Mucosa of gallbladder (tissue), 1 donor: ENCODE data around the gene SLIT1. TPM values are rescaled to one million over a fixed set of nuclear protein-coding genes. Genes with fewer than 3 reads are reported as not detected.

Experiments
- DNase-seq: peaks from one replicate; pipeline ENCODE4 v3.0.0-alpha.2; 2020; ENCODE audit warnings: low spot score
- total RNA-seq: library from RNA; stranded (reverse); gene quantifications from one replicate; pipeline ENCODE4 v1.2.1, GENCODE V29; 2021
- donor health status: DM: no; HTN: no; CAD: no.

SLIT1 gene
- total RNA-seq, 1 donor from 2014 or later, result 0.40 TPM

DNA sequence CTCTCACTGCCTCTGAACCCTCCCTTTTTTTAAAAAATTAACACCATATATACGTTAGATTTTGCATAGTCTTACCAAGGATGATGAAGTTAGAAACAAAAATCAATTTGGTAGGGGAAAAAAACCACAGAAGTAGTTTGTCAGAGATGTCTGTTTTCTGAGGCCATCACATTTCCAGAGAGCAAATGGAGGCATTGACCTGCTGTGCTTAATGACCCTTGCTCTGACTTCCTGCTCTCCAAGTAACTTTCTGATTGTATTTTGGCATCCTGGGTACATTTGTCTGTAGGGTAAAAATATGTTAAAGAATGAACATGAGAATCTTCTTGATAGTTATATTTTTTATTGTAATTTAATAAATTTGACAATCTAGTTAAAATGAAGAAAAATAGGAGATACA is 213.5 kb downstream of the SLIT1 start:
- no peak for DNase-seq

DNA sequence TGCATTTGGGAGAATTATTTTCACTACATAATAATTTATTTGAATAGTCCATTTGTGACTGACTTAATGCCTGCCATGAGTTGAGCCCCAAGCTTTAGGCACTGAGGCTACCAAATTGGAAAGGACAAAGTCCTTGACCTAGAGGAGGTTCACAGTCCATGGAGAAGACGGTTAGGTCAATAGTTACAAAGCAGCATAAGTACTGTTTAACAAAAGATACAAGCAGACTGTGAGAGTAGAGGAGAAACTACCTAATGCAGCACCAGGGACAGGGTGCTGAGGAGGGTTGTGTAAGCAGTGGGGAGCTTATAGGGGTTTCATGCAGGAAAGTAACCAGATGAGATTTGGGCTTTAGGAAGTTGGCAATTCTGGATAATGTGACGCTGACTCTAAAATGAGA is 214.4 kb downstream of the SLIT1 start:
- no peak for DNase-seq

DNA sequence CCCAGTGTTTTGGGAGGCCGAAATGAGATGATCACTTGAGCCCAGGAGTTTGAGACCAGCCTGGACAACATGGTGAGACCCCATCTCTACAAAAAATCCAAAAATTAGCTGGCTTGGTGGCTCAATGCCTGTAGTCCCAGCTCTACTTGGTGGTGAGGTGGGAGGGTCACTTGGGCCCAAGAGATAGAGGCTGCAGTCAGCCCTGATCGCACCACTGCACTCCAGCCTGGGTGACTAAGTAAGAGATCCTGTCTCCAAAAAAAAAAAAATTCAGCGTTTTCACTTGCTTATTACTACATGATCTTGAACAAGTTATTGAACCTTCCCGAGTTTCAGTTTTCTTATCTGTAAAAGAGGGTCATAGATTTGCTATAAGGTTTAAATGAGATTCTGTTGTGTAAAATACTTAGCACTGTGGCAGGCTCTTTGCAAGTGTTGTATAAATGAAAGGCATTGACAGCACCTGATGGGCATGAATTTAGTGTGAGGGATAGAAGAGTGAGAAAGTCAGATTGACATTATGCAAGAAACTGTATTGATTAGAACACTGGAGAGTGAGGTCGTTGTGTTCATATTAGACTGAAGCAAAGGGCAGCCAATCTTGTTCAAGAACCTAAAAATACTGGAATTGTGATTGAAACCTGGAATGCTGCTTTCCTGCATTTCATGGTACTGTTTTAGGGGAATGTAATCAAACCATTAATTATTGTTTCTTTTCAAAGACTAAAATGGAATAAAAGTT is 216.9 kb downstream of the SLIT1 start:
- no peak for DNase-seq

DNA sequence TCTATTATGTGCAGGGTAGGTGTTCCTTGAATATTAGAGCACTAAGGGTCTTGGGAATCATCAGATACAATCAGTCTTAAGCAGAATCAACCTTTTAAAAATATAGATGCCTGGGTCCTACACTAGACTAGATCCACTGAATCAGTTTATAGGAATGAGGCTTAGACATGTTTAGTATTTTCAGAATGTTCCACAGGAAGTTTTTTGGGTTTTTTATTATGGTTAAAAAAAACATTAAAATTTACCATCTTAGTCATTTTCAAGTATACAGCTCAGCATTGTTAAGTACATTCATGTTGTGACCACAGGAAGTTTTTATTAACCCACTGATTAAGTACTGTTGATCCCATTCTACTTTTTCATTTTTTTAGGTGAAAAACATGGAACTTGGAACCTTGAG is 217.9 kb downstream of the SLIT1 start:
- DNase-seq, result no peak

DNA sequence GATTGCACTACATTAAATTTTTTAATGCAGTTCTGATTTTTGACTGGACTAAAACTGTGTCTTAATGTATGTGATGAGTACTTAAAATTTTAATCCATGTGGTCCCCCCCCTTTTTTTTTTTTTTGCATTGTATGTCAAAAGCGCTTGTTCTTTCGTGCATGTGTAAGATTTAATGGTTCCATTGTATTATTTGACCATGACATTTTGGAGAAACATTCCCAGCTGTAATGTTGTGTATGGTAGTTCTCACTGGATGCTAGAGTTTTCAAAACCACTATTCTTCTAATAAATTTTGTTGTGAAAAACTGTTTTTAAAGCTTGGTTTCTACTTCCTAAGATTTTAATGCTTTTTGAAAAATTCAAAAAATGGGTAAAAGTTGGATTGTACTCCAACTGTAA is 221.6 kb downstream of the SLIT1 start:
- no peak for DNase-seq

DNA sequence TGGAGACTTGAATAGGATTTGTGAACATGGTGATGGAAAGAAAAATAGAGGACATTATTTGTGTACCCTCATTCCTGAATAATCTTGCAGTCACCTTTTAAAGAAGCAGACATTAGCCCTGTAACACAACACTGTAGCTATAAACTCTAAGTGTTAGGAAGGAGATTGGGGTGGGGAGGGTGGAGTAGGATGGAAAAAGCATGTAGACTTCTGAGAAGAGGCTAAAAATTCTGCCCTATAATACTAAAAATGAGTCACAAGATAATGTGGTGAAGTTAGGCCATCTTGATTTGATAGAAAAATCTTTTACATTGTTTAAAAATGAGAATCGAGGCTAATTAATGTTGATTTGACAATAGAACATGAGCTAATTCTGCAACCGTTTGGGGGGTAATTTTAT is 224.9 kb downstream of the SLIT1 start:
- no peak for DNase-seq

DNA sequence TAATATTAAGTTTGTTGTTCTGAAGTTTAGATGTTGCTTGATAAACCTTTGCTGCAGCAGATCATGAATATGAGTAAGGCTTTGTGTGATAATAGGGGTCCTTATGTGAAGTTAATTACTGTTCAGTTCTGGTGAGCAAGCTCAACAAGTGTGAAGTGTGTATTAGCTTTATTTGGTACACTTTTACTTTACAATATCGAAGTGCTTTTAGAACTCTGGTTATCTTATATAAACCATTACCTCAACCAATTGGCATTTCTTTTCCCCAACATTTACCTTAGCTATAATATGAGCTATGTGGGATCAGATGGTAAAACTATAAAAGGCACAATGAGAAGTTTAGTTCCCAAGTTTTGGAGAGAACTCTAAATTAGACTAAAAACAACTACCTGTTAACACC is 226.0 kb downstream of the SLIT1 start:
- DNase-seq, result no peak

DNA sequence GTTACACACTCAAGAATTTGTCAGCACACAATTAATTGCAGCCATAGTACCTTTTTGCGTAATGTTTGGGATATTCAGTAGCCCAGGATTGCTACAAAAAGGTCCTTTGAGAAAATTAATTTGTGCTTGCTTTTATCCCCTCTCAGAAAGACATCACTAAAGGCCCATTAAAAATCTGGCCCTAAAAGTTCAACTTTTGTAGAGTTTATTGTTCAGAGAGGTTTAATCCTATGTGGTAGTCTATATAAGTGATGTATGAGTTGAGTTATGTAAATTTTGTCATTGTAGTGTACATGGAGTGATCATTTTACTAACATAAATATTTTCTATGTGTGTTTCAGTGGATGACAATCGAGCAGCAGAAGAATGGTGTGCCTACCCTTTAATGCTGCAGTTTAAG is 227.7 kb downstream of the SLIT1 start:
- DNase-seq, result no peak

DNA sequence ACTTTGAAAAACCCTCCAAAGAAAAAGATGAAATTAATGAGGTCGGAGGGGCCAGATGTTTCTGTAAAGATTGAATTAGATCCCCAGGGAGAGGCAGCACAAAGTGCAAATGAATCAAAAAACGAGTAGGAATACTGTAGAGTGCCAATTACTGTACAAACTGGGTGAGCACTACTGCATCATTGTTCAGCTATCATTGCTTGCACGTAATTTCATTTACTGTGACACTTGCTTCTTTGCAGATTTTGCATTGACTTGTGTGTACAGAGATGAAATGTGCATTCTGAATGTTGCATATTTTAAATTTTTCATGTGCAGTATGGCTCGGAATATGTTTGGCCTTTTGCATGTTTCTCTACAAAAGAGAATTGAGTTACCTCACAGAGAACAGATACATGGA is 230.0 kb downstream of the SLIT1 start:
- DNase-seq, result no peak

DNA sequence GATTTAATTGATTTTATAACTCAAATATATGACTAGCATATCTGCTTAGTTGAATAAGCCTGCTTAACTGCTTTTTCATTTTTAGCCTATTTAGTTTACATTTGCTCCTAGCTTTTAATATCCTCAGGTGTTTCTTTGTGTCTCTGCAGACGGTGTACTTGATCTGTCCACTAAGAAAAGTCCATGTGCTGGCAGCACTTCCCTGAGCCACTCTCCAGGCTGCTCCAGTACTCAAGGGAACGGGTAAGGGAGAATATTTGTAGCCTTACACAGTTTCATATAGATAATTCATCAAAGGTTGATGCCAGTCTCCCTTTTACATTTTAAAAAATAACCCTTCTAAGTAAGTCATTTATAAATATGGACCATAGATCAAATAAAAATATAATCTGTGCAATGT is 233.8 kb downstream of the SLIT1 start:
- no peak for DNase-seq

DNA sequence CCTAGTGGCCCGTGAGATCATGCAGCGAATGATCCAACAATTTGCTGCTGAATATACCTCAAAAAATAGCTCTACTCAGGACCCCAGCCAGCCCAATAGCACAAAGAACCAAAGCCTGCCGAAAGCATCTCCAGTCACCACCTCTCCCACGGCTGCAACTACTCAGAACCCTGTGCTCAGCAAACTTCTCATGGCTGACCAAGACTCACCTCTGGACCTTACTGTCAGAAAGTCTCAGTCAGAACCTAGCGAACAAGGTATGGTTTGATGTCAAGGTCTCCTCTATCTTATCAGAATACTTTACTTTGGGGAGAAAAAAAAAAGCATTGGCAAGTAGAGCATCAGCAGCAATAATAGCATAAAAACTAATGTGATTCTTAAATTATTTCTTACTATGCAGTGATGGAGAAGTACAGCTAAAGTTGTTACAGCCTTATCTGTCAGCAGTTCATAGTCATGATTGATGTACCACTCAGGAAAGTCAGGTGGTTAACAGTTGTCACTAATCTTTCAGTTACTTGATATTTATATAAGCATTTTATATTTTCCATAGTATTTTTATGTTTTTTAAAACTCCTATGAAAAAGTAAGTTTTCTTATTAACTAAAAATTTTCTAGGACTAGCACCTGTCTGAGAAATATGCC is 236.6 kb downstream of the SLIT1 start:
- DNase-seq, result no peak

Other genes starting within 250 kb of the SLIT1 start
- 10.9 TPM for gene ARHGAP19, start 106.7 kb upstream of the SLIT1 start, total RNA-seq
- 9.4 TPM for gene FRAT1, start 133.3 kb upstream of the SLIT1 start, total RNA-seq
- 18.6 TPM for gene FRAT2, start 148.8 kb upstream of the SLIT1 start, total RNA-seq
- 20.9 TPM for gene RRP12, start 215.4 kb upstream of the SLIT1 start, total RNA-seq
- 270 TPM for gene PGAM1, start 240.2 kb upstream of the SLIT1 start, total RNA-seq